Measurements from ENCODE around the gene MAF. TPM values are rescaled to one million over a fixed set of nuclear protein-coding genes. Genes with fewer than 3 reads are reported as not detected.
A peak's percentile ranks its signal among the peaks of the same experiment; 100 is the strongest.

The MAF gene
- polyA plus RNA-seq, result 0.92 and 2.1 TPM in 2 replicates
- 1.2 and 1.4 TPM in 2 replicates for polyA minus RNA-seq

GRCh38 chr16:79600638-79601091, at the start of gene MAF:
MAF (minus strand) TSS chr16:79600737; CDS start chr16:79599902, 835 bp downstream.
- H3K9me3 ChIP-seq (ENCODE audit: low read length), result no peaks in the 10 kb centered on the region
- no peak within 1 kb of the TSS for H2AFZ ChIP-seq (ENCODE audit: low read depth, low read length)
- H3K9me2 ChIP-seq (ENCODE audit: insufficient read depth, low read length), result no peaks in the 10 kb centered on the region
- no peaks in the 10 kb centered on the region for H3F3A ChIP-seq (ENCODE audit: insufficient read depth, low read length, poor library complexity, severe bottlenecking)
- peak within 1 kb of the TSS; percentile 46 for H3K9ac ChIP-seq (ENCODE audit: low read length)
- peaks cover 23% of the 10 kb centered on the region for H3K27me3 ChIP-seq (ENCODE audit: insufficient read depth, low read depth, low read length)
- H3K36me3 ChIP-seq (ENCODE audit: insufficient read depth, low read length), result no peaks in the 10 kb centered on the region
- H3K27ac ChIP-seq (ENCODE audit: low read length), result no peak within 1 kb of the TSS
- H3K4me3 ChIP-seq (ENCODE audit: low read length), result peak within 1 kb of the TSS; percentile 67
- no peaks in the 10 kb centered on the region for H4K20me1 ChIP-seq (ENCODE audit: insufficient read depth)
- TF ChIP-seq POLR2AphosphoS5 (IDR thresholded peaks at IDR 0.05), result no peak
- TF ChIP-seq RAD21 (conservative IDR thresholded peaks at IDR 0.05), result no peak
- TF ChIP-seq, protein P1, sequence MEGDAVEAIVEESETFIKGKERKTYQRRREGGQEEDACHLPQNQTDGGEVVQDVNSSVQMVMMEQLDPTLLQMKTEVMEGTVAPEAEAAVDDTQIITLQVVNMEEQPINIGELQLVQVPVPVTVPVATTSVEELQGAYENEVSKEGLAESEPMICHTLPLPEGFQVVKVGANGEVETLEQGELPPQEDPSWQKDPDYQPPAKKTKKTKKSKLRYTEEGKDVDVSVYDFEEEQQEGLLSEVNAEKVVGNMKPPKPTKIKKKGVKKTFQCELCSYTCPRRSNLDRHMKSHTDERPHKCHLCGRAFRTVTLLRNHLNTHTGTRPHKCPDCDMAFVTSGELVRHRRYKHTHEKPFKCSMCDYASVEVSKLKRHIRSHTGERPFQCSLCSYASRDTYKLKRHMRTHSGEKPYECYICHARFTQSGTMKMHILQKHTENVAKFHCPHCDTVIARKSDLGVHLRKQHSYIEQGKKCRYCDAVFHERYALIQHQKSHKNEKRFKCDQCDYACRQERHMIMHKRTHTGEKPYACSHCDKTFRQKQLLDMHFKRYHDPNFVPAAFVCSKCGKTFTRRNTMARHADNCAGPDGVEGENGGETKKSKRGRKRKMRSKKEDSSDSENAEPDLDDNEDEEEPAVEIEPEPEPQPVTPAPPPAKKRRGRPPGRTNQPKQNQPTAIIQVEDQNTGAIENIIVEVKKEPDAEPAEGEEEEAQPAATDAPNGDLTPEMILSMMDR (IDR thresholded peaks at IDR 0.05; ENCODE audit: poor library complexity, severe bottlenecking), result no peak
- TF ChIP-seq EZH2 (IDR thresholded peaks at IDR 0.05; ENCODE audit: borderline replicate concordance, insufficient read depth, low read length, poor library complexity, severe bottlenecking), result no peak
- no peak for TF ChIP-seq SMC3 (conservative IDR thresholded peaks at IDR 0.05; ENCODE audit: poor library complexity)
- TF ChIP-seq MXI1 (conservative IDR thresholded peaks at IDR 0.05; ENCODE audit: poor library complexity, severe bottlenecking), result no peak
- no peak for TF ChIP-seq TAF1 (IDR thresholded peaks at IDR 0.05; ENCODE audit: low read depth)
- no peak for TF ChIP-seq EP300 (conservative IDR thresholded peaks at IDR 0.05; ENCODE audit: poor library complexity, severe bottlenecking)
- TF ChIP-seq, protein P2, sequence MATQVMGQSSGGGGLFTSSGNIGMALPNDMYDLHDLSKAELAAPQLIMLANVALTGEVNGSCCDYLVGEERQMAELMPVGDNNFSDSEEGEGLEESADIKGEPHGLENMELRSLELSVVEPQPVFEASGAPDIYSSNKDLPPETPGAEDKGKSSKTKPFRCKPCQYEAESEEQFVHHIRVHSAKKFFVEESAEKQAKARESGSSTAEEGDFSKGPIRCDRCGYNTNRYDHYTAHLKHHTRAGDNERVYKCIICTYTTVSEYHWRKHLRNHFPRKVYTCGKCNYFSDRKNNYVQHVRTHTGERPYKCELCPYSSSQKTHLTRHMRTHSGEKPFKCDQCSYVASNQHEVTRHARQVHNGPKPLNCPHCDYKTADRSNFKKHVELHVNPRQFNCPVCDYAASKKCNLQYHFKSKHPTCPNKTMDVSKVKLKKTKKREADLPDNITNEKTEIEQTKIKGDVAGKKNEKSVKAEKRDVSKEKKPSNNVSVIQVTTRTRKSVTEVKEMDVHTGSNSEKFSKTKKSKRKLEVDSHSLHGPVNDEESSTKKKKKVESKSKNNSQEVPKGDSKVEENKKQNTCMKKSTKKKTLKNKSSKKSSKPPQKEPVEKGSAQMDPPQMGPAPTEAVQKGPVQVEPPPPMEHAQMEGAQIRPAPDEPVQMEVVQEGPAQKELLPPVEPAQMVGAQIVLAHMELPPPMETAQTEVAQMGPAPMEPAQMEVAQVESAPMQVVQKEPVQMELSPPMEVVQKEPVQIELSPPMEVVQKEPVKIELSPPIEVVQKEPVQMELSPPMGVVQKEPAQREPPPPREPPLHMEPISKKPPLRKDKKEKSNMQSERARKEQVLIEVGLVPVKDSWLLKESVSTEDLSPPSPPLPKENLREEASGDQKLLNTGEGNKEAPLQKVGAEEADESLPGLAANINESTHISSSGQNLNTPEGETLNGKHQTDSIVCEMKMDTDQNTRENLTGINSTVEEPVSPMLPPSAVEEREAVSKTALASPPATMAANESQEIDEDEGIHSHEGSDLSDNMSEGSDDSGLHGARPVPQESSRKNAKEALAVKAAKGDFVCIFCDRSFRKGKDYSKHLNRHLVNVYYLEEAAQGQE (IDR thresholded peaks at IDR 0.05; ENCODE audit: borderline replicate concordance), result no peak
- H3K4me2 ChIP-seq (ENCODE audit: low read length), result peak within 1 kb of the TSS; percentile 95
- peaks cover 12% of the 10 kb centered on the region for H3K79me2 ChIP-seq (replicated peaks; ENCODE audit: insufficient read depth, low read length)

GRCh38 chr16:79648826-79649225, 48.3 kb upstream of the MAF start:
- no peak overlapping the region for H3K27ac ChIP-seq (ENCODE audit: low read length)
- H3K27me3 ChIP-seq (ENCODE audit: insufficient read depth, low read depth, low read length), result no peaks in the 10 kb centered on the region
- H3K9me3 ChIP-seq (ENCODE audit: low read length), result no peaks in the 10 kb centered on the region
- no peak overlapping the region for H3K4me3 ChIP-seq (ENCODE audit: low read length)
- no peak overlapping the region for H2AFZ ChIP-seq (ENCODE audit: low read depth, low read length)
- no peak overlapping the region for H3K9ac ChIP-seq (ENCODE audit: low read length)
- H3K4me2 ChIP-seq (ENCODE audit: low read length), result no peak overlapping the region
- no peaks in the 10 kb centered on the region for H3K79me2 ChIP-seq (replicated peaks; ENCODE audit: insufficient read depth, low read length)
- no peaks in the 10 kb centered on the region for H3F3A ChIP-seq (ENCODE audit: insufficient read depth, low read length, poor library complexity, severe bottlenecking)
- no peak for TF ChIP-seq EZH2 (IDR thresholded peaks at IDR 0.05; ENCODE audit: borderline replicate concordance, insufficient read depth, low read length, poor library complexity, severe bottlenecking)
- TF ChIP-seq SMC3 (conservative IDR thresholded peaks at IDR 0.05; ENCODE audit: poor library complexity), result no peak
- no peak for TF ChIP-seq TAF1 (IDR thresholded peaks at IDR 0.05; ENCODE audit: low read depth)
- no peak for TF ChIP-seq EP300 (conservative IDR thresholded peaks at IDR 0.05; ENCODE audit: poor library complexity, severe bottlenecking)
- no peak for TF ChIP-seq MXI1 (conservative IDR thresholded peaks at IDR 0.05; ENCODE audit: poor library complexity, severe bottlenecking)
- TF ChIP-seq, protein P2 (IDR thresholded peaks at IDR 0.05; ENCODE audit: borderline replicate concordance), result no peak
- TF ChIP-seq, protein P1 (IDR thresholded peaks at IDR 0.05; ENCODE audit: poor library complexity, severe bottlenecking), result no peak
- H3K36me3 ChIP-seq (ENCODE audit: insufficient read depth, low read length), result no peaks in the 10 kb centered on the region
- H4K20me1 ChIP-seq (ENCODE audit: insufficient read depth), result no peaks in the 10 kb centered on the region
- H3K9me2 ChIP-seq (ENCODE audit: insufficient read depth, low read length), result no peaks in the 10 kb centered on the region
